Measurements from ENCODE around the gene CCL28. TPM values are rescaled to one million over a fixed set of nuclear protein-coding genes. Genes with fewer than 3 reads are reported as not detected.
"Not testable (repeated sequence)": the region's sequence is repeated elsewhere in the genome, so short reads cannot be mapped to it uniquely, and the experiment has no call there.

Gene CCL28
- total RNA-seq, 1 donor, result 1.3 TPM

DNA sequence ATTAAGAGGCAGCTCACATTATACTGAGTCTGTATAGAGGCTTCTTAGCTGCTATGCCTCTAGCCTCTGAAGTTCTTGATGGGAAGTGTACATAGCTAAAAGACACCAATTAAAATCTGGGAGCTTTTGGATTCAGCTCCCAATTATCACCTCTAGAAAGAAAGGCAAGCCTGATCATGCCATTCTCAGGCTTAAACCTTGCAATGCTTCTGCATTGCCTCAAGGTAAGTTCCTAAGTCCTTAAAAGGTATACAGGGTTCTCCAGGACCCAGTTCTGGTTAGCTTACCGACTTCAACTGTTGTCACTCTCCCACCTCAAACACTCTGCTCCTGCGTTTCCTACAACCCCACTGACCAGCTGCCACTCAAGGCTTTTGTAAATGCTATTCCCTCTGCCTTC is 17.5 kb upstream of the CCL28 start:
- no peak for DNase-seq (ENCODE audit: low read depth)
- no peak overlapping the region for H3K4me3 ChIP-seq (ENCODE audit: low read depth, low read length)
- no peak for TF ChIP-seq CTCF (IDR thresholded peaks at IDR 0.05; ENCODE audit: insufficient read depth, low read depth, low read length)

GRCh38 chr5:43429016-43429415 is 16.8 kb upstream of the CCL28 start:
- no peak for DNase-seq (ENCODE audit: low read depth)
- no peak for TF ChIP-seq CTCF (IDR thresholded peaks at IDR 0.05; ENCODE audit: insufficient read depth, low read depth, low read length)
- H3K4me3 ChIP-seq (ENCODE audit: low read depth, low read length), result no peak overlapping the region

DNA sequence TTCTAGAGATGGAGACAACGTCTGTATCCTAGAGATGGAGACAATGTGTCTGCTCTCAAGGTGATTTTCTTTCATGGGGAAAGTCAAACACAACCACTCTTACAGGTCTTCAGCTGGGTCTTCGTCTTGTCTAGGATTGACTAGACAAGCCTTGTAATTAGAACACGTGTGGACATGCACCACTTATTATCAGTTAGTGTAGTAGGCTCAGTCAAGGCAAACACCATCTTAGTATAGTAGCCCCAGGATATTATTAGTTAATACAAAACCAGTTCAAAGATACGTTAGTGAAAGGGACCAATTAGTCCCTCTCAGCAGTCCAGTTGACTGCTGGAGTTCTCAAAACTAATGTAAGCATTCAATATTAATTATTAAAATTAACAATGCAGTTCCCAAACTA is 15.1 kb upstream of the CCL28 start:
- no peak overlapping the region for H3K4me3 ChIP-seq (ENCODE audit: low read depth, low read length)
- TF ChIP-seq CTCF (IDR thresholded peaks at IDR 0.05; ENCODE audit: insufficient read depth, low read depth, low read length), result no peak
- DNase-seq (ENCODE audit: low read depth), result no peak

DNA sequence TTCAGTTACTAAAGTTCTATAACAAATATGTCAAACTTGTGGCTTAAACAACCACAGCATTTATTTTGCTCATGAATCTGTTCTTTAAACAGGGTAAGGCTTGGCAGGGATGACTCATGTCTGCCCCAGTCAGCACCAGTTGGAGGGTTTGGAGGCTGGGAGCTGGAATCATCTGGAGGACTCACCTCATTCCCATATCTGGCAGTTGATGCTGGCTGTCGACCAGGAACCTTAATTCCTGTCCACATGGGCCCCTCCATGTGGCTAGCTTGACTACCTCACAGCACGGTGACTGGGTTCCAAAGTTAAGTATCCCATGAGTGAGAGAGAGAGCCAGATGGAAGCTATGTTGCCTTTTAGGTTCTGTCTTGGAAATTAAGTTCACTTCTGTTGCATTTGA is 13.8 kb upstream of the CCL28 start:
- TF ChIP-seq CTCF (IDR thresholded peaks at IDR 0.05; ENCODE audit: insufficient read depth, low read depth, low read length), result no peak
- DNase-seq (ENCODE audit: low read depth), result peak; percentile 50
- H3K4me3 ChIP-seq (ENCODE audit: low read depth, low read length), result no peak overlapping the region

DNA sequence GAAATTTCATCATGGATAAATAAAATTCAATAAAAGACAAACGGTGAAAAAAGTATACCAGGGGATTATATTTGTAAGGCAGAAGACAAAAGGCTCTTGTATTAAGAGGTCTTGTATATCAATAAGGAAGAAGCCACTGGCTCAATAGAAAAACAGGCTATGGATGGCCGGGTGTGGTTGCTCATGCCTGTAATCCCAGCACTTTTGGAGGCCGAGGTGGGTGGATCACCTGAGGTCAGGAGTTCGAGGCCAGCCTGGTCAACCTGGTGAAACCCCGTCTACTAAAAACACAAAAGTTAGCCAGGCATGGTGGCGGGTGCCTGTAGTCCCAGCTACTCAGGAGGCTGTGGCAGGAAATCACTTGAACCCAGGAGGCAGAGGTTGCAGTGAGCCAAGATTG is 10.9 kb upstream of the CCL28 start:
- H3K4me3 ChIP-seq (ENCODE audit: low read depth, low read length); DNase-seq (ENCODE audit: low read depth): not testable (repeated sequence)

GRCh38 chr5:43422143-43422542 is 10.0 kb upstream of the CCL28 start:
- no peak overlapping the region for H3K4me3 ChIP-seq (ENCODE audit: low read depth, low read length)
- no peak for TF ChIP-seq CTCF (IDR thresholded peaks at IDR 0.05; ENCODE audit: insufficient read depth, low read depth, low read length)
- DNase-seq (ENCODE audit: low read depth), result peak; percentile 35

DNA sequence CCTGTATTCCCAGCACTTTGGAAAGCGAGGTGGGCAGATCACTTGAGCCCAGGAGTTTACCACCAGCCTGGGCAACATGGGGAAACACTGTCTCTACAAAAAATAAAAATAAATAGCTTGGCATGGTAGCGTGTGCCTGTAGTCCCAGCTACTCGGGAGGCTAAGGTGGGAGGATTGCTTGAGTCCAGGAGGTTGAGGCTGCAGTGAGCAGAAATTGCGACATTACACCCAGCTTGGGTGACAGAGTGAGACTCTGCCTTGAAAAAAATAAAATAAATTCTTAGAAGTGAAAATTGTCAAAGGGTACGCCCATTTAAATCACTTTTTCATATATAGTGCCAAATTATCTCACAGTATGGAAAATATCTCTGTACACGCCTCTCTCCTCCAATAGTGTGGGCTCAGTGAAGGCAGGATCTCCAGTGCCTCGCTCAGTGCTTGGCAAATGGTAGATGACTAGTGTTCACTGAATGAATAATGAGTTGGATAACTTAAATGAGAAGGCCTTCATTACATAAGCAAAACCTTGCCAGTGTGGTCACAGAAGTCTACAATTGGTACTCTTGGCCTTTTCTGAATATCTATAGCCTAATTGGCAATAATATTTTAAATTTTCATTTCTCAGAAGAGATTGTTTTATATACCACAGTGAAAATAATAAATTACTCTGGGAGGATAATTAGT is 9.4 kb upstream of the CCL28 start:
- DNase-seq (ENCODE audit: low read depth), result no peak
- no peak overlapping the region for H3K4me3 ChIP-seq (ENCODE audit: low read depth, low read length)
- TF ChIP-seq CTCF (IDR thresholded peaks at IDR 0.05; ENCODE audit: insufficient read depth, low read depth, low read length), result no peak
